HepG2 (cell line): ENCODE measurements around the gene KCNH6. TPM values are rescaled to one million over a fixed set of nuclear protein-coding genes. Genes with fewer than 3 reads are reported as not detected.
A peak's percentile ranks its signal among the peaks of the same experiment; 100 is the strongest.

ENCODE experiments used
- AKAP8 ChIP-seq: sonication (generic); formaldehyde crosslinking; IDR thresholded peaks from 2 replicates; pipeline ENCODE4 v1.5.1; 2020; ENCODE audit warnings: mild to moderate bottlenecking, missing genetic modification reagents
- FOSL2 ChIP-seq: sonication (generic); formaldehyde crosslinking; IDR thresholded peaks from 2 replicates; pipeline ENCODE4 v1.4.0; 2020; ENCODE audit warnings: missing genetic modification reagents
- GTF3A ChIP-seq: sonication (generic); formaldehyde crosslinking; conservative IDR thresholded peaks from 2 replicates; pipeline ENCODE4 v1.4.0; 2020; ENCODE audit warnings: mild to moderate bottlenecking, missing genetic modification reagents
- HDAC2 ChIP-seq: sonication (generic); formaldehyde crosslinking; IDR thresholded peaks from 2 replicates; pipeline ENCODE4 v1.4.0; 2020; ENCODE audit warnings: missing genetic modification reagents
- HNF4G ChIP-seq, 2 experiments: sonication (generic) in 1 of 2; formaldehyde crosslinking in 1 of 2; IDR thresholded peaks; 2 replicates each; pipeline versions ENCODE4 v1.4.0 to v1.6.1; 2011 to 2020; ENCODE audit warnings: borderline replicate concordance in 2 of 2, low read depth in 2 of 2, mild to moderate bottlenecking in 2 of 2, low read length in 1 of 2, missing genetic modification reagents in 1 of 2, moderate library complexity in 1 of 2
- MIXL1 ChIP-seq: IDR thresholded peaks from 2 replicates; pipeline ENCODE4 v1.6.1; 2016
- POGK ChIP-seq: sonication (generic); formaldehyde crosslinking; conservative IDR thresholded peaks from 2 replicates; pipeline ENCODE4 v1.8.0; 2022; ENCODE audit warnings: mild to moderate bottlenecking, moderate library complexity, missing genetic modification reagents
- RAD21 ChIP-seq: fragments of 450-650 bp; formaldehyde crosslinking; IDR thresholded peaks from 2 replicates; pipeline ENCODE4 v1.5.0; 2020; ENCODE audit warnings: mild to moderate bottlenecking
- RCOR2 ChIP-seq: IDR thresholded peaks from 2 replicates; pipeline ENCODE4 v1.6.1; 2016; ENCODE audit warnings: missing biosample characterization, missing genetic modification reagents
- RFXAP ChIP-seq: sonication (generic); formaldehyde crosslinking; IDR thresholded peaks from 2 replicates; pipeline ENCODE4 v1.4.0; 2020; ENCODE audit warnings: missing genetic modification reagents, borderline replicate concordance
- SMARCC2 ChIP-seq: fragments of 450-650 bp; IDR thresholded peaks from 2 replicates; pipeline ENCODE4 v1.6.1; 2017; ENCODE audit warnings: antibody characterized with exemption, mild to moderate bottlenecking
- SP5 ChIP-seq: IDR thresholded peaks from 2 replicates; pipeline ENCODE4 v1.6.1; 2016; ENCODE audit warnings: low read depth, borderline replicate concordance
- ZBTB33 ChIP-seq: sonication (generic); formaldehyde crosslinking; IDR thresholded peaks from 2 replicates; pipeline ENCODE4 v1.4.0; 2020; ENCODE audit warnings: missing genetic modification reagents
- ZBTB4 ChIP-seq: sonication (generic); formaldehyde crosslinking; IDR thresholded peaks from 2 replicates; pipeline ENCODE4 v1.4.0; 2020; ENCODE audit warnings: missing genetic modification reagents, mild to moderate bottlenecking, borderline replicate concordance
- ZFP36L1 ChIP-seq: sonication (generic); formaldehyde crosslinking; IDR thresholded peaks from 2 replicates; pipeline ENCODE4 v1.8.0; 2022; ENCODE audit warnings: mild to moderate bottlenecking, missing genetic modification reagents, moderate library complexity
- ZMYM4 ChIP-seq: sonication (generic); formaldehyde crosslinking; IDR thresholded peaks from 2 replicates; pipeline ENCODE4 v1.8.1; 2023; ENCODE audit warnings: mild to moderate bottlenecking, missing genetic modification reagents
- ZNF3 ChIP-seq: IDR thresholded peaks from 2 replicates; pipeline ENCODE4 v1.7.0; 2017; ENCODE audit warnings: inconsistent platforms
- ZNF543 ChIP-seq: sonication (generic); formaldehyde crosslinking; IDR thresholded peaks from 2 replicates; pipeline ENCODE4 v1.4.0; 2020; ENCODE audit warnings: mild to moderate bottlenecking, missing genetic modification reagents
- ZNF713 ChIP-seq: sonication (generic); formaldehyde crosslinking; IDR thresholded peaks from 2 replicates; pipeline ENCODE4 v1.4.0; 2020; ENCODE audit warnings: mild to moderate bottlenecking, missing genetic modification reagents
- ZNF83 ChIP-seq: sonication (generic); formaldehyde crosslinking; IDR thresholded peaks from 2 replicates; pipeline ENCODE4 v1.4.0; 2020; ENCODE audit warnings: missing genetic modification reagents, mild to moderate bottlenecking, borderline replicate concordance
- polyA plus RNA-seq, 8 experiments: library from polyadenylated mRNA; depleted of rRNA in 3 of 8; stranded (reverse) in 7 of 8; unstranded in 1 of 8; fragments of >200 nt; fragmentation: Illumina TruSeq in 4 of 8; extraction: Trizol in 4 of 8; gene quantifications; 2 replicates each; pipeline versions ENCODE4 v1.2.1 to v1.2.3, GENCODE V29; 2011 to 2016; ENCODE audit warnings: low read depth in 4 of 8, missing spikeins in 1 of 8, mixed read lengths in 1 of 8; ENCODE audit not compliant: insufficient read depth in 1 of 8
- total RNA-seq, 5 experiments: library from RNA; depleted of rRNA; stranded (reverse); fragments of >200 nt; fragmentation: Illumina TruSeq; extraction: Trizol; gene quantifications; 2 replicates each; pipeline ENCODE4 v1.2.3, GENCODE V29; 2016; ENCODE audit warnings: low read depth in 1 of 5

Gene KCNH6
- total and polyA plus RNA-seq, 2 of the 13 experiments (the other 11 are each of a cell fraction or from before 2014, with no cell fraction given), result 0.05 to 0.18 TPM

- TF ChIP-seq ZNF83 (CRISPR knock-in tag), result 0 out of 2 replicates have a peak, but pooled peaks have one; percentile 71
- 0 out of 2 replicates have a peak, but pooled peaks have one; percentile 7 for TF ChIP-seq ZBTB33 (CRISPR knock-in tag)
- TF ChIP-seq ZBTB4 (CRISPR knock-in tag), result peak; percentile 70; the same call in 1 of the 2 replicates
- TF ChIP-seq AKAP8 (CRISPR knock-in tag), result peak; percentile 43; the same call in 1 of the 2 replicates
- no peak for TF ChIP-seq RAD21 (CRISPR knock-in tag)
- 0 out of 2 replicates have a peak, but pooled peaks have one; percentile 41 for TF ChIP-seq HNF4G (IDR thresholded peaks at IDR 0.05; ENCODE audit: borderline replicate concordance, low read depth, low read length)
- peak; percentile 87; the same call in 1 of the 2 replicates for TF ChIP-seq HNF4G (CRISPR knock-in tag; IDR thresholded peaks at IDR 0.05; ENCODE audit: borderline replicate concordance, low read depth)
- TF ChIP-seq ZNF3, result no peak
- TF ChIP-seq SP5, result 0 out of 2 replicates have a peak, but pooled peaks have one; percentile 19
- TF ChIP-seq ZNF543 (CRISPR knock-in tag), result no peak
- TF ChIP-seq MIXL1 (CRISPR knock-in tag), result peak; percentile 71; the same call in 1 of the 2 replicates
- no peak for TF ChIP-seq SMARCC2
- peak; percentile 66; the same call in 1 of the 2 replicates for TF ChIP-seq POGK (CRISPR knock-in tag)
- TF ChIP-seq RFXAP (CRISPR knock-in tag), result no peak
- peak; percentile 44; the same call in 1 of the 2 replicates for TF ChIP-seq ZFP36L1
- TF ChIP-seq ZNF713 (CRISPR knock-in tag), result peak; percentile 92; the same call in 1 of the 2 replicates
- peak; percentile 70; the same call in 1 of the 2 replicates for TF ChIP-seq RCOR2 (CRISPR knock-in tag)
- TF ChIP-seq GTF3A (CRISPR knock-in tag), result no peak
- peak; percentile 93 for TF ChIP-seq HDAC2 (CRISPR knock-in tag)
- TF ChIP-seq FOSL2 (CRISPR knock-in tag), result peak; percentile 23; the same call in 1 of the 2 replicates
- TF ChIP-seq ZMYM4 (CRISPR knock-in tag), result peak; percentile 76
These were observed 56.5 kb downstream of the KCNH6 start (continued) for GRCh38 chr17:63579633-63580032.
